Stimulated activated CD4-positive, alpha-beta T cell treated with anti-CD3 and anti-CD28 coated beads, TNF-alpha, amount 100 ng/mL, for 1 hour (primary cell): ENCODE data around the gene TAPBPL.
"Not testable (repeated sequence)": the region's sequence is repeated elsewhere in the genome, so short reads cannot be mapped to it uniquely, and the experiment has no call there.

ENCODE experiments used
- DNase-seq, 3 donors: peaks; one replicate each; pipeline ENCODE4 v3.0.0-alpha.2; 2020; ENCODE audit warnings: low read depth in 3 of 3, low spot score in 1 of 3

Gene TAPBPL

GRCh38 chr12:6451348-6452244 is at the start of gene TAPBPL:
Gene TAPBPL, plus strand, starts transcription at chr12:6452042. Its CDS starts 207 bp downstream, at chr12:6452249.
- DNase-seq, result peak; percentile 57 to 62 (median 60)

- DNase-seq, result no peak
Observed at GRCh38 chr12:6404390-6404789, 47.5 kb upstream of the TAPBPL start.

- DNase-seq, result no peak
Observed at GRCh38 chr12:6405963-6406362, 45.9 kb upstream of the TAPBPL start.

- no peak for DNase-seq
Observed at GRCh38 chr12:6407236-6407954, 44.4 kb upstream of the TAPBPL start.

- DNase-seq, result no peak
Observed at GRCh38 chr12:6416596-6416995, 35.2 kb upstream of the TAPBPL start.

- no peak for DNase-seq
Observed at GRCh38 chr12:6418796-6419195, 33.0 kb upstream of the TAPBPL start.

- no peak for DNase-seq
Observed at GRCh38 chr12:6420364-6420763, 31.5 kb upstream of the TAPBPL start.

GRCh38 chr12:6423267-6424007 is 28.4 kb upstream of the TAPBPL start:
- peak; percentile 42 to 60 (median 60) for DNase-seq

GRCh38 chr12:6424008-6424347 is 27.9 kb upstream of the TAPBPL start:
- no peak for DNase-seq

- DNase-seq, result no peak
Observed at GRCh38 chr12:6424866-6425265, 27.0 kb upstream of the TAPBPL start.

GRCh38 chr12:6425590-6426531 is 26.0 kb upstream of the TAPBPL start:
- DNase-seq, result no peak

- peak; percentile 71 to 80 (median 72) for DNase-seq
Observed at GRCh38 chr12:6426882-6427671, 24.8 kb upstream of the TAPBPL start.

GRCh38 chr12:6427796-6428195 is 24.0 kb upstream of the TAPBPL start:
- not testable (repeated sequence) for DNase-seq

- no peak for DNase-seq
Observed at GRCh38 chr12:6428326-6428725, 23.5 kb upstream of the TAPBPL start.

GRCh38 chr12:6430124-6430989 is 21.5 kb upstream of the TAPBPL start:
- DNase-seq, result no peak

- no peak for DNase-seq
Observed at GRCh38 chr12:6432991-6433390, 18.9 kb upstream of the TAPBPL start.

GRCh38 chr12:6434205-6435140 is 17.4 kb upstream of the TAPBPL start:
- no peak for DNase-seq
